Astrocyte (in vitro differentiated cells and primary cell): Measurements from ENCODE around the gene GLB1L2.

Experiments used
- EZH2 ChIP-seq: IDR thresholded peaks from 2 replicates; pipeline ENCODE4 v1.6.1; 2012; ENCODE audit warnings: mild to moderate bottlenecking, low read length, inconsistent platforms; ENCODE audit not compliant: insufficient read depth
- TF ChIP-seq, protein P1 (sequence below): IDR thresholded peaks from 2 replicates; pipeline ENCODE4 v1.5.1; 2011; ENCODE audit warnings: low read depth, mild to moderate bottlenecking, inconsistent platforms, low read length, moderate library complexity; ENCODE audit not compliant: insufficient read depth

DNA sequence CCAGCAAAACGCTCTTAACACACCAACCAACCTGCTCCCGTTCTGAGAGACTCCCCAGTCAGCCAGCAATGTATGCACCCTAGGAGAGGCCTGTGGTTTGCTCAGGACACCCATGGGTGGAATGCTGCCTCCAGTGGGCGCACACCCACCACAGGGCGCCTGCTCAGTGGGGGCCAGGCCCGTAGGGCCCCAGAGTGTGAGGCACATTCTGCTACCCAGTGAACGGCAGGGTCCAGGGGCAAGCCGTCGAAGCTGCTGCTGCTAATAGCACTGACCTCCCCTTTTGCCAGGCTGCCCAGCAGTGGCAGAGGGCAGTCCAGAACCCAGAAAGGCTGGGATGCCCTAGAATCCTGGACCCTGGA lies 67.5 kb downstream of the GLB1L2 start:
- TF ChIP-seq, protein P1, sequence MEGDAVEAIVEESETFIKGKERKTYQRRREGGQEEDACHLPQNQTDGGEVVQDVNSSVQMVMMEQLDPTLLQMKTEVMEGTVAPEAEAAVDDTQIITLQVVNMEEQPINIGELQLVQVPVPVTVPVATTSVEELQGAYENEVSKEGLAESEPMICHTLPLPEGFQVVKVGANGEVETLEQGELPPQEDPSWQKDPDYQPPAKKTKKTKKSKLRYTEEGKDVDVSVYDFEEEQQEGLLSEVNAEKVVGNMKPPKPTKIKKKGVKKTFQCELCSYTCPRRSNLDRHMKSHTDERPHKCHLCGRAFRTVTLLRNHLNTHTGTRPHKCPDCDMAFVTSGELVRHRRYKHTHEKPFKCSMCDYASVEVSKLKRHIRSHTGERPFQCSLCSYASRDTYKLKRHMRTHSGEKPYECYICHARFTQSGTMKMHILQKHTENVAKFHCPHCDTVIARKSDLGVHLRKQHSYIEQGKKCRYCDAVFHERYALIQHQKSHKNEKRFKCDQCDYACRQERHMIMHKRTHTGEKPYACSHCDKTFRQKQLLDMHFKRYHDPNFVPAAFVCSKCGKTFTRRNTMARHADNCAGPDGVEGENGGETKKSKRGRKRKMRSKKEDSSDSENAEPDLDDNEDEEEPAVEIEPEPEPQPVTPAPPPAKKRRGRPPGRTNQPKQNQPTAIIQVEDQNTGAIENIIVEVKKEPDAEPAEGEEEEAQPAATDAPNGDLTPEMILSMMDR: no peak
- no peak for TF ChIP-seq EZH2
